Peyer's patch (tissue), 4 donors: Measurements from ENCODE around the gene NCF1.
"Not testable (repeated sequence)": the region's sequence is repeated elsewhere in the genome, so short reads cannot be mapped to it uniquely, and the experiment has no call there.

Experiments
- POLR2A ChIP-seq, 2 donors: fragments of 450-650 bp; IDR thresholded peaks; one replicate each; pipeline ENCODE4 v1.5.1; 2017; ENCODE audit warnings: antibody characterized with exemption in 2 of 2, mild to moderate bottlenecking in 2 of 2, moderate library complexity in 2 of 2
- TF ChIP-seq, protein P1 (sequence below), 6 experiments: fragments of 450-650 bp in 4 of 6; fragments of 200-600 bp in 2 of 6; sonication (generic) in 1 of 6; IDR thresholded peaks; one replicate each; pipeline ENCODE4 v1.5.1; 2017 to 2019; ENCODE audit warnings: antibody characterized with exemption in 6 of 6, mild to moderate bottlenecking in 3 of 6, moderate library complexity in 1 of 6

DNA sequence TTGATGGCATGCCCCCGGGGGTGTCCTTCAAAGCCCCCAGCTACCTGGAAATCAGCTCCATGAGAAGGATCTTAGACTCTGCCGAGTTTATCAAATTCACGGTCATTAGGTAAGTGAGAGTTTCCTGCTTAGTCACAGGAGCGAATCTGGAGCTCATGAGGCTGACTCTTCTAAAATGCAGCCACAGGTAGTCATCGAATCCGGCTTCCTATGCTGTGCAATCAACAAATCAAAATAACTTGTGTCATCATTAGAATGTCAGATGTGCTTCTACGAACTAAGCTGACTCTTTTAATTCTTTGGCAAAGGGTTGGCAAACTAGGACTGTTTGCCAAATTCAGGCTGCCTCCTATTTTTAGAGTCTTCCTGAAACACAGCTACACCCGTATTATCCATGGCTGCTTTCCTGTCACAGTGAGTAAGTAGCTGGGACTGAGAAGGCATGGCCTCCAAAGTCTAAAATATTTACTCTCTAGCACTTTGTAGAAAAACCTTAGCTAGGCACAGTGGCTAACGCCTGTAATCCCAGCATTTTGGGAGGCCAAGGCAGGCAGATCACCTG is 19.8 kb upstream of the NCF1 start:
- TF ChIP-seq, protein P1, sequence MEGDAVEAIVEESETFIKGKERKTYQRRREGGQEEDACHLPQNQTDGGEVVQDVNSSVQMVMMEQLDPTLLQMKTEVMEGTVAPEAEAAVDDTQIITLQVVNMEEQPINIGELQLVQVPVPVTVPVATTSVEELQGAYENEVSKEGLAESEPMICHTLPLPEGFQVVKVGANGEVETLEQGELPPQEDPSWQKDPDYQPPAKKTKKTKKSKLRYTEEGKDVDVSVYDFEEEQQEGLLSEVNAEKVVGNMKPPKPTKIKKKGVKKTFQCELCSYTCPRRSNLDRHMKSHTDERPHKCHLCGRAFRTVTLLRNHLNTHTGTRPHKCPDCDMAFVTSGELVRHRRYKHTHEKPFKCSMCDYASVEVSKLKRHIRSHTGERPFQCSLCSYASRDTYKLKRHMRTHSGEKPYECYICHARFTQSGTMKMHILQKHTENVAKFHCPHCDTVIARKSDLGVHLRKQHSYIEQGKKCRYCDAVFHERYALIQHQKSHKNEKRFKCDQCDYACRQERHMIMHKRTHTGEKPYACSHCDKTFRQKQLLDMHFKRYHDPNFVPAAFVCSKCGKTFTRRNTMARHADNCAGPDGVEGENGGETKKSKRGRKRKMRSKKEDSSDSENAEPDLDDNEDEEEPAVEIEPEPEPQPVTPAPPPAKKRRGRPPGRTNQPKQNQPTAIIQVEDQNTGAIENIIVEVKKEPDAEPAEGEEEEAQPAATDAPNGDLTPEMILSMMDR (IDR thresholded peaks at IDR 0.05) = not testable (repeated sequence)
- TF ChIP-seq POLR2A (IDR thresholded peaks at IDR 0.05) = not testable (repeated sequence)
